Astrocyte (in vitro differentiated cells and primary cell): Measurements from ENCODE around the gene SLC45A1.

Source experiments
- EZH2 ChIP-seq: IDR thresholded peaks from 2 replicates; pipeline ENCODE4 v1.6.1; 2012; ENCODE audit warnings: mild to moderate bottlenecking, low read length, inconsistent platforms; ENCODE audit not compliant: insufficient read depth
- TF ChIP-seq, protein P1 (sequence below): IDR thresholded peaks from 2 replicates; pipeline ENCODE4 v1.5.1; 2011; ENCODE audit warnings: low read depth, mild to moderate bottlenecking, inconsistent platforms, low read length, moderate library complexity; ENCODE audit not compliant: insufficient read depth

DNA sequence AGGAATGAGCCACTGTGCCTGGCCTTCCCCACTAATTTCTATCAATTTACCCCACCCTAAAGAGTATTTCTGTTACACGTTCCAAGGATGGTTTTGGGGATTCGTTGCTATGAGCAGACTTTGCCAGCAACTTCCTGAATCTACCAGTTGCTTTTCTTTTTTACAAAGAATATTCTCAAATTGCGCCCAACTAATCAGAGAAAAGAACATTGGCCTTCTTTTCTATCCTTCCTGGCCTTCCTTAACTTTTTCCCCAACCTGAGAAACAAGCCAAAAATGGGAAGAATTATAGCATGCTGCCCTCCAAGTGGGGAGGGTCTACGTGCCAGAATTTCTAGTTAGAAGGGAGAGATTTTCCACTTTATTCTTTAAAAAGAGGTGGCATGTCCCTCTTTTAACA lies 44.9 kb upstream of the SLC45A1 start:
- TF ChIP-seq, protein P1, sequence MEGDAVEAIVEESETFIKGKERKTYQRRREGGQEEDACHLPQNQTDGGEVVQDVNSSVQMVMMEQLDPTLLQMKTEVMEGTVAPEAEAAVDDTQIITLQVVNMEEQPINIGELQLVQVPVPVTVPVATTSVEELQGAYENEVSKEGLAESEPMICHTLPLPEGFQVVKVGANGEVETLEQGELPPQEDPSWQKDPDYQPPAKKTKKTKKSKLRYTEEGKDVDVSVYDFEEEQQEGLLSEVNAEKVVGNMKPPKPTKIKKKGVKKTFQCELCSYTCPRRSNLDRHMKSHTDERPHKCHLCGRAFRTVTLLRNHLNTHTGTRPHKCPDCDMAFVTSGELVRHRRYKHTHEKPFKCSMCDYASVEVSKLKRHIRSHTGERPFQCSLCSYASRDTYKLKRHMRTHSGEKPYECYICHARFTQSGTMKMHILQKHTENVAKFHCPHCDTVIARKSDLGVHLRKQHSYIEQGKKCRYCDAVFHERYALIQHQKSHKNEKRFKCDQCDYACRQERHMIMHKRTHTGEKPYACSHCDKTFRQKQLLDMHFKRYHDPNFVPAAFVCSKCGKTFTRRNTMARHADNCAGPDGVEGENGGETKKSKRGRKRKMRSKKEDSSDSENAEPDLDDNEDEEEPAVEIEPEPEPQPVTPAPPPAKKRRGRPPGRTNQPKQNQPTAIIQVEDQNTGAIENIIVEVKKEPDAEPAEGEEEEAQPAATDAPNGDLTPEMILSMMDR: no peak
- TF ChIP-seq EZH2: no peak
